K562 (cell line): ENCODE measurements around the gene SLC12A9. TPM values are rescaled to one million over a fixed set of nuclear protein-coding genes. Genes with fewer than 3 reads are reported as not detected.

Source experiments
- BCL6 ChIP-seq: fragments of 250-450 bp; sonication (Bioruptor Pico); IDR thresholded peaks from 2 replicates; pipeline ENCODE4 v1.4.0; 2020
- BRD9 ChIP-seq: fragments of 450-650 bp; IDR thresholded peaks from 2 replicates; pipeline ENCODE4 v1.6.1; 2018; ENCODE audit warnings: low read depth; ENCODE audit not compliant: partially characterized antibody
- CBX5 ChIP-seq: IDR thresholded peaks from 2 replicates; pipeline ENCODE4 v1.6.1; 2014; ENCODE audit warnings: low read depth, borderline replicate concordance
- CEBPG ChIP-seq, 3 experiments: fragments of 200-800 bp in 1 of 3; sonication (Bioruptor generic) in 1 of 3; sonication (generic) in 1 of 3; formaldehyde crosslinking in 1 of 3; IDR thresholded peaks in 2 of 3; conservative IDR thresholded peaks in 1 of 3; 2 replicates each; pipeline versions ENCODE4 v1.6.1 to v1.8.0; 2016 to 2022; ENCODE audit warnings: missing compliant biosample characterization in 2 of 3, missing genetic modification characterization in 2 of 3, mild to moderate bottlenecking in 1 of 3, missing genetic modification reagents in 1 of 3
- DACH1 ChIP-seq: fragments of 450-650 bp; IDR thresholded peaks from 2 replicates; pipeline ENCODE4 v1.6.1; 2018; ENCODE audit not compliant: partially characterized antibody
- E2F3 ChIP-seq: fragments of 250-450 bp; sonication (Bioruptor Pico); IDR thresholded peaks from 2 replicates; pipeline ENCODE4 v1.4.0; 2020; ENCODE audit warnings: mild to moderate bottlenecking
- FOSL1 ChIP-seq: fragments of 200-800 bp; sonication (Bioruptor generic); conservative IDR thresholded peaks from 2 replicates; pipeline ENCODE4 v1.6.1; 2016; ENCODE audit warnings: missing genetic modification characterization, missing compliant biosample characterization
- FOXJ2 ChIP-seq: fragments of 200-800 bp; sonication (Bioruptor generic); IDR thresholded peaks from 2 replicates; pipeline ENCODE4 v1.6.1; 2016; ENCODE audit warnings: missing genetic modification characterization, missing compliant biosample characterization
- HDAC2 ChIP-seq: fragments of 450-650 bp; IDR thresholded peaks from 2 replicates; pipeline ENCODE4 v1.6.1; 2016; ENCODE audit warnings: mild to moderate bottlenecking
- KLF6 ChIP-seq: fragments of 250-450 bp; sonication (Bioruptor Pico); IDR thresholded peaks from 2 replicates; pipeline ENCODE4 v1.4.0; 2020; ENCODE audit warnings: mild to moderate bottlenecking, moderate library complexity, borderline replicate concordance
- NFIX ChIP-seq: fragments of 250-450 bp; sonication (Bioruptor Pico); IDR thresholded peaks from 2 replicates; pipeline ENCODE4 v1.4.0; 2020; ENCODE audit warnings: low read depth, mild to moderate bottlenecking, moderate library complexity
- RB1 ChIP-seq: fragments of 450-650 bp; IDR thresholded peaks from 2 replicates; pipeline ENCODE4 v1.6.1; 2017; ENCODE audit warnings: low read depth, mild to moderate bottlenecking
- RFX5 ChIP-seq: IDR thresholded peaks from 2 replicates; pipeline ENCODE4 v1.6.1; 2011; ENCODE audit warnings: low read depth, mild to moderate bottlenecking, improper control_type of control experiment, low read length
- TCFL5 ChIP-seq: fragments of 250-450 bp; sonication (Bioruptor Pico); conservative IDR thresholded peaks from 2 replicates; pipeline ENCODE4 v1.6.1; 2021; ENCODE audit warnings: mild to moderate bottlenecking, moderate library complexity, matching md5 sums
- ZKSCAN3 ChIP-seq: fragments of 250-450 bp; sonication (Bioruptor Pico); IDR thresholded peaks from 2 replicates; pipeline ENCODE4 v1.4.0; 2020
- ZNF41 ChIP-seq: fragments of 250-450 bp; sonication (Bioruptor Pico); conservative IDR thresholded peaks from 2 replicates; pipeline ENCODE4 v1.4.0; 2020; ENCODE audit warnings: mild to moderate bottlenecking
- ZNF668 ChIP-seq: fragments of 250-450 bp; sonication (Bioruptor Pico); IDR thresholded peaks from 2 replicates; pipeline ENCODE4 v1.8.0; 2022; ENCODE audit warnings: mild to moderate bottlenecking, inconsistent platforms
- ZNF740 ChIP-seq, 3 experiments: fragments of 200-800 bp in 1 of 3; sonication (Bioruptor generic) in 1 of 3; sonication (generic) in 1 of 3; formaldehyde crosslinking in 1 of 3; IDR thresholded peaks; 2 replicates each; pipeline versions ENCODE4 v1.6.1 to v1.8.0; 2016 to 2022; ENCODE audit warnings: mild to moderate bottlenecking in 2 of 3, missing compliant biosample characterization in 2 of 3, missing genetic modification characterization in 2 of 3, missing genetic modification reagents in 1 of 3
- ZSCAN29 ChIP-seq: fragments of 450-650 bp; IDR thresholded peaks from 2 replicates; pipeline ENCODE4 v1.6.1; 2017
- polyA plus RNA-seq, 8 experiments: library from polyadenylated mRNA; depleted of rRNA in 4 of 8; stranded (reverse) in 5 of 8; unstranded in 3 of 8; fragments of >200 nt; fragmentation: Nextera tagmentation in 2 of 8; fragmentation: Illumina TruSeq in 1 of 8; extraction: Ambion mirVana in 2 of 8; extraction: Trizol in 1 of 8; gene quantifications; 2 replicates each; pipeline versions ENCODE4 v1.2.1 to v1.2.3, GENCODE V29; 2011 to 2014; ENCODE audit warnings: inconsistent platforms in 1 of 8, missing spikeins in 1 of 8
- total RNA-seq, 7 experiments: library from RNA; depleted of rRNA in 6 of 7; stranded (reverse); fragments of >200 nt in 6 of 7; fragmentation: Illumina TruSeq in 2 of 7; extraction: Trizol in 2 of 7; gene quantifications; 2 replicates each; pipeline versions ENCODE4 v1.2.1 to v1.2.3, GENCODE V29; 2011 to 2021; ENCODE audit warnings: low replicate concordance in 1 of 7
- TF ChIP-seq, protein P1 (sequence below): fragments of 450-650 bp; conservative IDR thresholded peaks from 2 replicates; pipeline ENCODE4 v1.6.1; 2016; ENCODE audit warnings: missing genetic modification characterization, low read depth, mild to moderate bottlenecking, control low read depth, missing compliant biosample characterization
- TF ChIP-seq, protein P2 (sequence below): fragments of 250-450 bp; sonication (Bioruptor Pico); IDR thresholded peaks from 2 replicates; pipeline ENCODE4 v1.9.0; 2021; ENCODE audit warnings: mild to moderate bottlenecking, inconsistent platforms
- TF ChIP-seq, protein P3 (sequence below), 2 experiments: fragments of 450-650 bp; IDR thresholded peaks; 2 replicates each; pipeline ENCODE4 v1.6.1; 2016

Gene SLC12A9
- total and polyA plus RNA-seq, 9 of the 15 experiments (the other 6 are each of a cell fraction or from before 2014, with no cell fraction given): 0.06 to 20.2 (median 10.7) TPM

DNA sequence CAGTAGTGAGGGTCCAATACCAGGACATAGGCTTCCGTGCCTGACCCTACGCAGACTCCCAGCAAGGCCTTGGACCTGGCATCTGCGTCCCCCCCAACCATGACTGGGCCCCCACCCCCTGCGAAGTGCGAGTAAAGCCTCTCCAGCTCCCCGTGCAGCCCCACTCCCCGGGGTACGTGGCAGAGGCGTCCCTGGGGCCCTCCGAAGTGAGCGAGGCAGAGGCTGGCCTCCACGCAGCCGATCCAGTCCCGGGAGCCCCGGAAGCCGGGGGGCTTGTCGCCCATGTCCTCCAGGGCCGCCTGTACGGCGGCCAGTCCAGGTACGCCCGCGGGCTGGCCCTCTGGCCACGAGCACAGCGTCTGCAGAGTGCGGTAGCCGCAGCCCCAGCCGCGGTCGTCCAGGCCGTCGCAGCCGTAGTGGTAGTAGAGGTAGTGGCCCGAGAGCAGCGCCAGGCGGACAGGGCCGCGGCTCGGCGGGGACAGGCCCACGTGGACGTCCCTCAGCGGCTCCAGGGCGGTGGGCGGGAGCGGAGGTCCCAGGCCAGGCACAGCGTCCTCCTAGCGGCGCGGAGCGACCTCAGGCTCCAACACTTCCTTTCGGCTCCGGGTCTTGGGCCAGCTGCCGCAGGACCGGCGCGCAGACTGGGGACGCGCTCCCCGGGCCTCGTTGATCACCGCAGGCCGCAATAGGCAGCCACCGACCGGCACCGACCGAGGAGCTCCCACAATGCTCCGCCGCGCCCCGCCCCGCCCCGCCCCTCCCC is 36.7 kb downstream of the SLC12A9 start, which contains the start of gene UFSP1 (continued):
- TF ChIP-seq RFX5 (no peak), ZNF668 (CRISPR knock-in tag) (no peak), E2F3 (CRISPR knock-in tag) (peak; percentile 87; the same call in 1 of the 2 replicates), RB1 (peak; percentile 80), CEBPG (CRISPR knock-in tag; IDR thresholded peaks at IDR 0.05) (no peak), CEBPG (tag; conservative IDR thresholded peaks at IDR 0.05 in 1 of 2, IDR thresholded peaks at IDR 0.05 in 1 of 2) (no peak), ZNF41 (CRISPR knock-in tag) (0 out of 2 replicates have a peak, but pooled peaks have one; percentile 15), FOXJ2 (tag) (no peak), ZSCAN29 (no peak), BRD9 (no peak), BCL6 (CRISPR knock-in tag) (no peak), ZNF740 (CRISPR knock-in tag; IDR thresholded peaks at IDR 0.05) (peak; percentile 59), ZNF740 (tag; IDR thresholded peaks at IDR 0.05) (no peak; a peak in 1 of 4 replicates), HDAC2 (peak; percentile 58; the same call in 1 of the 2 replicates), FOSL1 (tag) (no peak), CBX5 (0 out of 2 replicates have a peak, but pooled peaks have one; percentile 28), KLF6 (CRISPR knock-in tag) (peak; percentile 49; the same call in 1 of the 2 replicates), ZKSCAN3 (CRISPR knock-in tag) (no peak), NFIX (CRISPR knock-in tag) (no peak), TCFL5 (CRISPR knock-in tag) (no peak), DACH1 (no peak)
- TF ChIP-seq, protein P1, sequence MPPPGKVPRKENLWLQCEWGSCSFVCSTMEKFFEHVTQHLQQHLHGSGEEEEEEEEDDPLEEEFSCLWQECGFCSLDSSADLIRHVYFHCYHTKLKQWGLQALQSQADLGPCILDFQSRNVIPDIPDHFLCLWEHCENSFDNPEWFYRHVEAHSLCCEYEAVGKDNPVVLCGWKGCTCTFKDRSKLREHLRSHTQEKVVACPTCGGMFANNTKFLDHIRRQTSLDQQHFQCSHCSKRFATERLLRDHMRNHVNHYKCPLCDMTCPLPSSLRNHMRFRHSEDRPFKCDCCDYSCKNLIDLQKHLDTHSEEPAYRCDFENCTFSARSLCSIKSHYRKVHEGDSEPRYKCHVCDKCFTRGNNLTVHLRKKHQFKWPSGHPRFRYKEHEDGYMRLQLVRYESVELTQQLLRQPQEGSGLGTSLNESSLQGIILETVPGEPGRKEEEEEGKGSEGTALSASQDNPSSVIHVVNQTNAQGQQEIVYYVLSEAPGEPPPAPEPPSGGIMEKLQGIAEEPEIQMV: no peak
- TF ChIP-seq, protein P2, sequence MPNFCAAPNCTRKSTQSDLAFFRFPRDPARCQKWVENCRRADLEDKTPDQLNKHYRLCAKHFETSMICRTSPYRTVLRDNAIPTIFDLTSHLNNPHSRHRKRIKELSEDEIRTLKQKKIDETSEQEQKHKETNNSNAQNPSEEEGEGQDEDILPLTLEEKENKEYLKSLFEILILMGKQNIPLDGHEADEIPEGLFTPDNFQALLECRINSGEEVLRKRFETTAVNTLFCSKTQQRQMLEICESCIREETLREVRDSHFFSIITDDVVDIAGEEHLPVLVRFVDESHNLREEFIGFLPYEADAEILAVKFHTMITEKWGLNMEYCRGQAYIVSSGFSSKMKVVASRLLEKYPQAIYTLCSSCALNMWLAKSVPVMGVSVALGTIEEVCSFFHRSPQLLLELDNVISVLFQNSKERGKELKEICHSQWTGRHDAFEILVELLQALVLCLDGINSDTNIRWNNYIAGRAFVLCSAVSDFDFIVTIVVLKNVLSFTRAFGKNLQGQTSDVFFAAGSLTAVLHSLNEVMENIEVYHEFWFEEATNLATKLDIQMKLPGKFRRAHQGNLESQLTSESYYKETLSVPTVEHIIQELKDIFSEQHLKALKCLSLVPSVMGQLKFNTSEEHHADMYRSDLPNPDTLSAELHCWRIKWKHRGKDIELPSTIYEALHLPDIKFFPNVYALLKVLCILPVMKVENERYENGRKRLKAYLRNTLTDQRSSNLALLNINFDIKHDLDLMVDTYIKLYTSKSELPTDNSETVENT (CRISPR knock-in tag): peak; percentile 93
- TF ChIP-seq, protein P3, sequence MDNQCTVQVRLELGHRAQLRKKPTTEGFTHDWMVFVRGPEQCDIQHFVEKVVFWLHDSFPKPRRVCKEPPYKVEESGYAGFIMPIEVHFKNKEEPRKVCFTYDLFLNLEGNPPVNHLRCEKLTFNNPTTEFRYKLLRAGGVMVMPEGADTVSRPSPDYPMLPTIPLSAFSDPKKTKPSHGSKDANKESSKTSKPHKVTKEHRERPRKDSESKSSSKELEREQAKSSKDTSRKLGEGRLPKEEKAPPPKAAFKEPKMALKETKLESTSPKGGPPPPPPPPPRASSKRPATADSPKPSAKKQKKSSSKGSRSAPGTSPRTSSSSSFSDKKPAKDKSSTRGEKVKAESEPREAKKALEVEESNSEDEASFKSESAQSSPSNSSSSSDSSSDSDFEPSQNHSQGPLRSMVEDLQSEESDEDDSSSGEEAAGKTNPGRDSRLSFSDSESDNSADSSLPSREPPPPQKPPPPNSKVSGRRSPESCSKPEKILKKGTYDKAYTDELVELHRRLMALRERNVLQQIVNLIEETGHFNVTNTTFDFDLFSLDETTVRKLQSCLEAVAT (IDR thresholded peaks at IDR 0.05): no peak
